ENCODE measurements around the gene RBM12.
"Not testable (repeated sequence)": the region's sequence is repeated elsewhere in the genome, so short reads cannot be mapped to it uniquely, and the experiment has no call there.

The RBM12 gene

DNA sequence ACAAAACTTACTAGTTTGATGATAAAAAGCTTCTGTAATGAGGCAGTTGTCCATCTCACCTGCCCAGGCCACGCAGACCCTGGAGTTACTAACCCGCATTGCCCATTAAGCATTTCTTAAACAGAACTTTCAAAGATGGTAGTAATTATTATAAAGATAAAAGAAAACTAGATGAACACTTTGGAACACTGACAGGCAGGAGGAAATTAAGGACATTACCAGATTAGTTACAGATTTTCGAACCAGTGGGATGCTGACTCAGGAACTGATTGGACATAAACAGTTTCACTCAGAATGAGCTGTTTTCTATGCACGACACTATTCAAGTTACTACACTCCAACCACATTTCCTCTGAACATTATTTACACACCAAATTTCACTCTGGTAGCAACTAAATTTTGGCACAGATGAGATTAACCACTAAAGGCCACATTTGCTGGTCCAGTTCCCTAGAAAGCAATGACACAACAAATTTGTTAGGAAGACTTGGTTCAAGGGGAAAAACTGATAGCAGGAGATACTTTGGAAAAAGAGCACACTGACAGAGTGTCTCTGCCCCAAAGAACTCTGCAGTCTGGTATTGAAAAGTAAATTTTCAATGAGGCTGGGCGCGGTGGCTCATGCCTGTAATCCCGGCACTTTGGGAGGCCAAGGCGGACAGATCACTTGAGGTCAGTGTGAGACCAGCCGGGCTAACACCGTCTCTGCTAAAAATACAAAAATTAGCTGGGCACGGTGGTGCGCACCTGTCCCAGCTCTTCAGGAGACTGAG, 37.5 kb upstream of the RBM12 start:
- peak overlapping the region; percentile 21 for H3K4me3 Mint-ChIP-seq
- peaks cover 44% of the 10 kb centered on the region for H3K4me1 Mint-ChIP-seq (ENCODE audit: low read depth)
- peak overlapping the region; percentile 41 for H3K27ac Mint-ChIP-seq
- H3K27me3 Mint-ChIP-seq (ENCODE audit: low read depth), result no peaks in the 10 kb centered on the region
- no peaks in the 10 kb centered on the region for H3K9me3 Mint-ChIP-seq
- no peak for DNase-seq (ENCODE audit: low spot score)
- H3K36me3 Mint-ChIP-seq (ENCODE audit: low read depth), result peaks cover 63% of the 10 kb centered on the region

- Mint-ChIP-seq H3K4me1 (ENCODE audit: low read depth) (peaks cover 43% of the 10 kb centered on the region), H3K27me3 (ENCODE audit: low read depth) (no peaks in the 10 kb centered on the region), H3K36me3 (ENCODE audit: low read depth) (peaks cover 58% of the 10 kb centered on the region), H3K27ac (peak overlapping the region; percentile 95), H3K4me3 (peak overlapping the region; percentile 95), H3K9me3 (no peaks in the 10 kb centered on the region)
- DNase-seq (ENCODE audit: low spot score), result no peak
These were observed 36.0 kb upstream of the RBM12 start for GRCh38 chr20:35700625-35701148.

GRCh38 chr20:35699957-35700624, 35.4 kb upstream of the RBM12 start:
- no peaks in the 10 kb centered on the region for H3K27me3 Mint-ChIP-seq (ENCODE audit: low read depth)
- H3K4me1 Mint-ChIP-seq (ENCODE audit: low read depth), result peaks cover 43% of the 10 kb centered on the region
- no peak for DNase-seq (ENCODE audit: low spot score)
- peak overlapping the region; percentile 95 for H3K27ac Mint-ChIP-seq
- peaks cover 61% of the 10 kb centered on the region for H3K36me3 Mint-ChIP-seq (ENCODE audit: low read depth)
- H3K9me3 Mint-ChIP-seq, result no peaks in the 10 kb centered on the region
- peak overlapping the region; percentile 95 for H3K4me3 Mint-ChIP-seq

- peak within 1 kb of the TSS; percentile 95 for H3K27ac Mint-ChIP-seq
- peaks cover 55% of the 10 kb centered on the region for H3K36me3 Mint-ChIP-seq (ENCODE audit: low read depth)
- H3K4me1 Mint-ChIP-seq (ENCODE audit: low read depth), result peaks cover 40% of the 10 kb centered on the region
- peak within 1 kb of the TSS; percentile 95 for H3K4me3 Mint-ChIP-seq
- H3K27me3 Mint-ChIP-seq (ENCODE audit: low read depth), result no peaks in the 10 kb centered on the region
- peak; percentile 83 for DNase-seq (ENCODE audit: low spot score)
- H3K9me3 Mint-ChIP-seq, result no peaks in the 10 kb centered on the region
These were observed 34.6 kb upstream of the RBM12 start, which contains the start of the genes NFS1 and ROMO1 for GRCh38 chr20:35699127-35699956. Gene NFS1, minus strand, starts transcription at chr20:35699352. Its CDS starts 64 bp downstream, at chr20:35699288. Gene ROMO1, plus strand, starts transcription at chr20:35699405. Its CDS starts 228 bp downstream, at chr20:35699633.

DNA sequence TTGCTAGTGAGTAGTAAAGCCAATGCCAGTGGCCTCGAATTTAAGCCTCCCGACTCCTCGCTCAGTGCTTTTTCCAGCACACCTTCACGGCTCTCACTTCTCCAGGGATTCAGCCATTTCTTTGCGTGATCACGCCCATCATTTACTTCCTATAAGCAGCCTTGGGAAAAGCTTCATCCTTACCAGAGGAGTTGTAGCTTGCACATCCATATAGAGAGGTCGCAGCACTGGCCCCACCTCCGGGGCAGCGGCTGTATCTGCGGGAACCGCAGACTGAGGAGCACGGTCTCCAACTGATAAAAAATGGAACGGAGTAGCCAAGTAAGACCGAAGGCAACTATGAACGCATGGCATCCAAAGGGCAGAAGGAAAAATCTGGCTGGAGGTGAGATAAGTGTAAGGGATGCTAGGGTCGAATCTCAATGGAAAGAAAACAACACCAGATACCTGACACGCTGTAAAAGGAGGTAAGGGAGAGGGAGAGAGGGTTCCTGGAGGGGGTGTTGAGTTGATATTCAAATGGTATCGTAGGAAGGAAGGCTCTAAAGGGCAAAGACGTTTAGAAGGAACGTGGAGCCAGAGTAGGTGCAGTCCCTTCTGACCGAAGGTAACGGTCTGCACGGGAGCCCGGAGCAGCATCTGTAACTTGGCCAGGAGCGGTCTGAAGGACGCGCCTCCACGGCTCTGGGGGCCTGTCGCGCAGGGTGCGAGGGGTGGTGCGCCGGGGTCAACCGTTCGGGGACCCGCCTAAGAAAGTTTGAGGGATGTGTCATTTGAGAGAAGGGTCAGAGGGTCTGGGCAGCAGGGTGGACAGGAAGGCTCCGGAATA, 33.8 kb upstream of the RBM12 start:
- no peak for DNase-seq (ENCODE audit: low spot score)
- Mint-ChIP-seq H3K9me3 (no peaks in the 10 kb centered on the region), H3K36me3 (ENCODE audit: low read depth) (peaks cover 47% of the 10 kb centered on the region), H3K4me3 (peak overlapping the region; percentile 95), H3K27me3 (ENCODE audit: low read depth) (no peaks in the 10 kb centered on the region), H3K27ac (peak overlapping the region; percentile 94), H3K4me1 (ENCODE audit: low read depth) (peaks cover 36% of the 10 kb centered on the region)

DNA sequence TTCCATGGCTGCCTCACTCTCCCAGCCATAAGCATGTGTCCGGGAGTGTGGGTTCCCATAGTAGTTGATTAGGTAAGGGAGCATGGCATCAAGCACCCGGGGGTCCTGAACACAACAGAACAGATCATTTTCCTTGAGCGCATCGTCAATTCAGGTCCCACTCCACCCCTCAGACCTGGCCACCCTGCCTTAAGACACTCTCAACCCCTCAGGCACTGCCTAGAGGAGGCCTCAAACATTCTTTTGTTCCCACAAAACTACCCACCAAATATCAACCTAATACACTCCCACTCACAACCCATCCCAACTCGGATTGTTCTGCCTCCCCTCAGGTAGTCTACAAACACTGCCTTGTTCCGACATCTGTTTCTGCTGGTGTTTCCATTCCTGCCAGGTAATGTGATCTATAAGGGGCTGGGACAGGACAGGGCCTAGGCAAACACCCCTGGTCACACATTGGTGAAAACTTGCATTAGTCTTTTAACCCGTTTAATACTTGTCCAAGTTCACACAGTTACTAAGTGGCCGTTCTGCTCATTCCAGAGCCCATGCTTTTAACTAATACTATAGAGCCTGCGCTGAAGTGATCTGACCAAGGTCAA, 33.1 kb upstream of the RBM12 start:
- H3K4me1 Mint-ChIP-seq (ENCODE audit: low read depth), result peaks cover 34% of the 10 kb centered on the region
- peak overlapping the region; percentile 95 for H3K4me3 Mint-ChIP-seq
- no peak for DNase-seq (ENCODE audit: low spot score)
- H3K27ac Mint-ChIP-seq, result peak overlapping the region; percentile 61
- H3K36me3 Mint-ChIP-seq (ENCODE audit: low read depth), result peaks cover 42% of the 10 kb centered on the region
- H3K9me3 Mint-ChIP-seq, result no peaks in the 10 kb centered on the region
- no peaks in the 10 kb centered on the region for H3K27me3 Mint-ChIP-seq (ENCODE audit: low read depth)

DNA sequence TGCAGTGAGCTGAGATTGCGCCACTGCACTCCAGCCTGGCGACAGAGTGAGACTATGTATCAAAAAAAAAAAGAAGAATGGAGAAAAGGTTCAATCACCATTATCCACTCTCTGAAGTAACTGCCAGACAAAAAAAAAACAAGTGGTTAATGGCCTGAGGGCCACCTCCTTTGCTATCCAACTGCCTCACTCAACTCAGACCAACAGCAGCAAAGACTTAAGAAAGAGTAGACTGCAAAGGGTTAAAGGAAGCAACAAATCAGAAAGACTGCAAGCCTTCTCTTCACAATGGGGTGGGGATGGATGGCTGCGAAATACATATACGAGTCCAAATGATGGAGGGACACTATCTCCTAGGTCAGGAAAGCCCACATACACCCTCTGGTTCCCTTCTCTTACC, 31.3 kb upstream of the RBM12 start:
- Mint-ChIP-seq H3K27me3 (ENCODE audit: low read depth) (no peaks in the 10 kb centered on the region), H3K4me3 (no peak overlapping the region), H3K36me3 (ENCODE audit: low read depth) (peaks cover 32% of the 10 kb centered on the region), H3K4me1 (ENCODE audit: low read depth) (peaks cover 29% of the 10 kb centered on the region), H3K27ac (no peak overlapping the region), H3K9me3 (no peaks in the 10 kb centered on the region)
- no peak for DNase-seq (ENCODE audit: low spot score)

- Mint-ChIP-seq H3K36me3 (ENCODE audit: low read depth) (peaks cover 33% of the 10 kb centered on the region), H3K9me3 (no peaks in the 10 kb centered on the region), H3K27ac (no peak overlapping the region), H3K4me3 (no peak overlapping the region), H3K4me1 (ENCODE audit: low read depth) (peaks cover 23% of the 10 kb centered on the region), H3K27me3 (ENCODE audit: low read depth) (no peaks in the 10 kb centered on the region)
- no peak for DNase-seq (ENCODE audit: low spot score)
These were observed 30.6 kb upstream of the RBM12 start for GRCh38 chr20:35695245-35695749.

GRCh38 chr20:35690265-35690664, 25.6 kb upstream of the RBM12 start:
- no peak overlapping the region for H3K27ac Mint-ChIP-seq
- no peak overlapping the region for H3K4me3 Mint-ChIP-seq
- H3K27me3 Mint-ChIP-seq (ENCODE audit: low read depth), result no peaks in the 10 kb centered on the region
- H3K4me1 Mint-ChIP-seq (ENCODE audit: low read depth), result no peaks in the 10 kb centered on the region
- DNase-seq (ENCODE audit: low spot score), result no peak
- no peaks in the 10 kb centered on the region for H3K9me3 Mint-ChIP-seq
- H3K36me3 Mint-ChIP-seq (ENCODE audit: low read depth), result peaks cover 31% of the 10 kb centered on the region

- H3K9me3 Mint-ChIP-seq; H3K4me3 Mint-ChIP-seq; DNase-seq (ENCODE audit: low spot score); H3K27ac Mint-ChIP-seq; H3K27me3 Mint-ChIP-seq (ENCODE audit: low read depth); H3K4me1 Mint-ChIP-seq (ENCODE audit: low read depth): not testable (repeated sequence)
- H3K36me3 Mint-ChIP-seq (ENCODE audit: low read depth), result peaks cover 29% of the 10 kb centered on the region
These were observed 22.2 kb upstream of the RBM12 start for GRCh38 chr20:35686872-35687271.

DNA sequence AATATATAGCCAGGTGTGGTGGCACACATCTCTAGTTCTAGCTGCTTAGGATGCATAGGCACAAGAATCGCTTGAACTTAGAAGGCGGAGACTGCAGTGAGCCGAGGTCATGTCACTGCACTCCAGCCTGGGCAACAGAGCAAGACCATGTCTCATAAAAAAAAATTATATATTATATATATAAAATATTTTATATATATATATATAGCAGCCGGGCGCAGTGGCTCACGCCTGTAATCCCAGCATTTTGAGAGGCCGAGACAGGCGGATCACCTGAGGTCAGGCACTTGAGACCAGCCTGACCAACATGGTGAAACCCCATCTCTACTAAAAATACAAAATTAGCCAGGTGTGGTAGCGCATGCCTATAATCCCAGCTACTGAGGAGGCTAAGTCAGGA, 20.7 kb upstream of the RBM12 start:
- H3K27ac Mint-ChIP-seq; H3K9me3 Mint-ChIP-seq; H3K27me3 Mint-ChIP-seq (ENCODE audit: low read depth); H3K4me3 Mint-ChIP-seq; DNase-seq (ENCODE audit: low spot score); H3K4me1 Mint-ChIP-seq (ENCODE audit: low read depth): not testable (repeated sequence)
- H3K36me3 Mint-ChIP-seq (ENCODE audit: low read depth), result peaks cover 30% of the 10 kb centered on the region

DNA sequence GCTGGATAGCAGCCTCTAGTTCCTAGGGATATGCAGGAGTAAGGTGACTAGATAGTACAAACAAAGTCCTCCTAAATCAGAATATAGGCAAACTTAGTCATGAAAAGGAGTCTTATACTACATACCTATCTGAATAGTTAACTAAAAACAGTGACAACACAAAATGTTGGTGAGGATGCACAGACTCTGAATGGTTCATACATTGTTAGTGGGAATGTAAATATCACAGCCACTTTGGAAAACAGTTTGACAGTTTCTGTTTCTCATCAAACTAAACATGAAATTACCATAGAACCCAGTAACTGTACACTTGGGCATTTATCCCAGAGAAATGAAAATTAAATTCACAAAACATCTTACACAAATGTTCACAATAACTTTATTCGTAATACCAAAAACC, 17.3 kb upstream of the RBM12 start:
- Mint-ChIP-seq H3K36me3 (ENCODE audit: low read depth) (peaks cover 12% of the 10 kb centered on the region), H3K4me3 (no peak overlapping the region)

More for the DNA sequence above, 17.3 kb upstream of the RBM12 start:
- Mint-ChIP-seq H3K27me3 (ENCODE audit: low read depth) (no peaks in the 10 kb centered on the region), H3K9me3 (no peaks in the 10 kb centered on the region), H3K27ac (no peak overlapping the region), H3K4me1 (ENCODE audit: low read depth) (peaks cover 4% of the 10 kb centered on the region)
- DNase-seq (ENCODE audit: low spot score), result no peak
